K562 (cell line): ENCODE measurements around the gene RIPK4. TPM values are rescaled to one million over a fixed set of nuclear protein-coding genes. Genes with fewer than 3 reads are reported as not detected.

Experiments
- ATAC-seq: fragments of 200-7000 bp; cut with Tn5 transposase; 3 replicates; pipeline ENCODE4 v1.9.1; 2020; ENCODE audit warnings: moderate library complexity
- BruUV-seq: library from RNA; stranded (reverse); fragments of 400-500 nt; replicated peaks from 2 replicates; lab custom pipeline; 2021; lab: Mats Ljungman, UMichigan
- CTCF ChIA-PET: fragments of 300-600 bp; formaldehyde crosslinking; extraction: SDS; loops from one replicate; lab custom pipeline; 2021; ENCODE audit warnings: low intra/inter-chr PET ratio; lab: Yijun Ruan, JAX
- POLR2A ChIA-PET: fragments of 300-600, 350-650 bp; sonication (Branson Sonifier 250); formaldehyde crosslinking; extraction: SDS; loops from one replicate; lab custom pipeline; 2021; ENCODE audit warnings: antibody characterized with exemption, inconsistent platforms; lab: Yijun Ruan, JAX
- DNase-seq, 4 experiments: peaks; one replicate each; pipeline versions ENCODE4 v3.0.0 to v3.0.0-alpha.2; 2011 to 2018; ENCODE audit warnings: low spot score in 3 of 4, mixed read lengths in 3 of 4; ENCODE audit errors: extremely low read depth in 1 of 4
- FAIRE-seq: peaks from 2 replicates; lab custom pipeline; 2011; peaks lifted over from hg19 to GRCh38; lab: Jason Lieb, UNC
- H2AFZ ChIP-seq: 2 replicates; pipeline ENCODE4 v1.6.0; 2011; ENCODE audit warnings: low read depth, low read length, control low read depth, inconsistent platforms
- H3K27ac ChIP-seq: fragments of 200-600 bp; 3 replicates; pipeline ENCODE4 v1.8.0; 2011; ENCODE audit warnings: low read depth, mild to moderate bottlenecking, control low read depth, inconsistent platforms, low read length, moderate library complexity, mixed read lengths; ENCODE audit errors: extremely low read depth
- H3K27me3 ChIP-seq, 2 experiments: fragments of 300-600 bp in 1 of 2; 2 replicates in 1 of 2; 3 replicates in 1 of 2; pipeline versions ENCODE4 v1.6.0 to v1.8.0; 2011; ENCODE audit warnings: inconsistent platforms in 2 of 2, low read length in 2 of 2, mild to moderate bottlenecking in 1 of 2, mixed read lengths in 1 of 2, moderate library complexity in 1 of 2; ENCODE audit not compliant: control insufficient read depth in 2 of 2, insufficient read depth in 2 of 2
- H3K36me3 ChIP-seq: fragments of 300-600 bp; 3 replicates; pipeline ENCODE4 v1.8.0; 2011; ENCODE audit warnings: mild to moderate bottlenecking, low read length, inconsistent platforms; ENCODE audit not compliant: control insufficient read depth, insufficient read depth
- H3K4me1 ChIP-seq, 2 experiments: fragments of 200-600 bp in 1 of 2; replicated peaks in 1 of 2; 2 replicates in 1 of 2; 3 replicates in 1 of 2; pipeline versions ENCODE4 v1.5.1 to v1.8.0; 2011; ENCODE audit warnings: inconsistent platforms in 2 of 2, low read length in 2 of 2, mild to moderate bottlenecking in 1 of 2, mixed read lengths in 1 of 2, moderate library complexity in 1 of 2; ENCODE audit not compliant: control insufficient read depth in 2 of 2, insufficient read depth in 2 of 2
- H3K4me2 ChIP-seq: 2 replicates; pipeline ENCODE4 v1.6.1; 2011; ENCODE audit warnings: low read length, control low read depth, inconsistent platforms, mixed read lengths; ENCODE audit not compliant: insufficient read depth
- H3K4me3 ChIP-seq: fragments of 200-600 bp; sonication (generic), shearing (Covaris generic); 2 replicates; pipeline ENCODE4 v1.5.1; 2016; ENCODE audit warnings: control low read depth, inconsistent platforms
- H3K79me2 ChIP-seq: fragments of 200-600 bp; 3 replicates; pipeline ENCODE4 v1.8.0; 2011; ENCODE audit warnings: low read length, inconsistent platforms; ENCODE audit not compliant: control insufficient read depth, insufficient read depth
- H3K9ac ChIP-seq, 2 experiments: 2 replicates each; pipeline versions ENCODE4 v1.6.0 to v1.6.1; 2011; ENCODE audit warnings: low read depth in 2 of 2, low read length in 2 of 2, control low read depth in 1 of 2, inconsistent platforms in 1 of 2, mild to moderate bottlenecking in 1 of 2, mixed read lengths in 1 of 2; ENCODE audit not compliant: insufficient read depth in 1 of 2
- H3K9me1 ChIP-seq: one replicate; pipeline ENCODE4 v1.6.0; 2011; ENCODE audit warnings: inconsistent platforms, mild to moderate bottlenecking, low read length, moderate library complexity; ENCODE audit not compliant: control insufficient read depth, insufficient read depth
- H3K9me3 ChIP-seq: replicated peaks from 2 replicates; pipeline ENCODE4 v1.5.1; 2011; ENCODE audit warnings: low read depth, low read length, inconsistent platforms; ENCODE audit not compliant: control insufficient read depth, insufficient read depth
- H4K20me1 ChIP-seq: replicated peaks from 2 replicates; pipeline ENCODE4 v1.6.1; 2011; ENCODE audit warnings: low read length, inconsistent platforms, mixed read lengths; ENCODE audit not compliant: control insufficient read depth, insufficient read depth
- E2F8 ChIP-seq: fragments of 450-650 bp; IDR thresholded peaks from 2 replicates; pipeline ENCODE4 v1.7.1; 2018; ENCODE audit warnings: mild to moderate bottlenecking, low read depth; ENCODE audit not compliant: partially characterized antibody
- MBD2 ChIP-seq: sonication (generic); IDR thresholded peaks from 2 replicates; pipeline ENCODE4 v1.6.1; 2016; ENCODE audit warnings: low read depth, borderline replicate concordance
- ZNF316 ChIP-seq: fragments of 450-650 bp; IDR thresholded peaks from 2 replicates; pipeline ENCODE4 v1.6.1; 2016
- WGBS: fragments of 100-300 bp; shearing (Covaris generic); methylation state at CpG from one replicate; pipeline ENCODE4 v1.1.6; 2016; ENCODE audit warnings: low coverage, mixed read lengths; ENCODE audit not compliant: insufficient coverage; ENCODE audit errors: missing lambda C conversion rate; 5-methylcytosine and 5-hydroxymethylcytosine counted together
- in situ Hi-C: fragments of 300-500 bp; cut with MboI; formaldehyde crosslinking; loops from 4 replicates; pipeline ENCODE4 v1.15.0; 2018; ENCODE audit warnings: inconsistent platforms, mixed read lengths
- intact Hi-C: fragments of 100-400 bp; cut with micrococcal nuclease; formaldehyde crosslinking; loops from 2 replicates; pipeline ENCODE4 v1.14.2; 2022
- polyA plus RNA-seq, 8 experiments: library from polyadenylated mRNA; depleted of rRNA in 4 of 8; stranded (reverse) in 5 of 8; unstranded in 3 of 8; fragments of >200 nt; fragmentation: Nextera tagmentation in 2 of 8; fragmentation: Illumina TruSeq in 1 of 8; extraction: Ambion mirVana in 2 of 8; extraction: Trizol in 1 of 8; gene quantifications; 2 replicates each; pipeline versions ENCODE4 v1.2.1 to v1.2.3, GENCODE V29; 2011 to 2014; ENCODE audit warnings: inconsistent platforms in 1 of 8, missing spikeins in 1 of 8
- total RNA-seq, 7 experiments: library from RNA; depleted of rRNA in 6 of 7; stranded (reverse); fragments of >200 nt in 6 of 7; fragmentation: Illumina TruSeq in 2 of 7; extraction: Trizol in 2 of 7; gene quantifications; 2 replicates each; pipeline versions ENCODE4 v1.2.1 to v1.2.3, GENCODE V29; 2011 to 2021; ENCODE audit warnings: low replicate concordance in 1 of 7
- TF ChIP-seq, protein P1 (sequence below), 2 experiments: IDR thresholded peaks; 2 replicates each; pipeline ENCODE4 v1.6.1; 2011; ENCODE audit warnings: borderline replicate concordance in 1 of 2, control low read depth in 1 of 2, low read depth in 1 of 2, low read length in 1 of 2, mild to moderate bottlenecking in 1 of 2, mixed read lengths in 1 of 2, moderate library complexity in 1 of 2; ENCODE audit not compliant: insufficient read depth in 1 of 2, insufficient read length in 1 of 2, poor library complexity in 1 of 2, severe bottlenecking in 1 of 2; ENCODE audit errors: extremely low read depth in 1 of 2

The RIPK4 gene
- total and polyA plus RNA-seq, 9 of the 15 experiments (the other 6 are each of a cell fraction or from before 2014, with no cell fraction given), result not detected

- no peak overlapping the region for H3K4me3 ChIP-seq
- H3K9ac ChIP-seq, result no peak overlapping the region
- no peaks in the 10 kb centered on the region for H3K9me1 ChIP-seq
- no peak overlapping the region for H2AFZ ChIP-seq
- intact Hi-C loops (no loop called here), in situ Hi-C loops (no loop called here)
- H3K27ac ChIP-seq, result no peak overlapping the region
- DNase-seq (no peak), FAIRE-seq (no peak), ATAC-seq (no peak)
- H3K27me3 ChIP-seq, result peaks cover 15 to 17% of the 10 kb centered on the region in 2 experiments; a peak in 3 of 5 replicates
- WGBS, result 0% methylated on average over 3 of the region's 3 CpGs
- no peaks in the 10 kb centered on the region for H3K79me2 ChIP-seq
- H3K36me3 ChIP-seq, result peaks cover 9% of the 10 kb centered on the region; the same call in 1 of the 3 replicates
- H3K9me3 ChIP-seq, result peaks cover 8% of the 10 kb centered on the region
- TF ChIP-seq MBD2 (no peak), E2F8 (no peak), ZNF316 (peak; percentile 20; the same call in 1 of the 2 replicates)
- TF ChIP-seq, protein P1, sequence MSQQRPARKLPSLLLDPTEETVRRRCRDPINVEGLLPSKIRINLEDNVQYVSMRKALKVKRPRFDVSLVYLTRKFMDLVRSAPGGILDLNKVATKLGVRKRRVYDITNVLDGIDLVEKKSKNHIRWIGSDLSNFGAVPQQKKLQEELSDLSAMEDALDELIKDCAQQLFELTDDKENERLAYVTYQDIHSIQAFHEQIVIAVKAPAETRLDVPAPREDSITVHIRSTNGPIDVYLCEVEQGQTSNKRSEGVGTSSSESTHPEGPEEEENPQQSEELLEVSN (IDR thresholded peaks at IDR 0.05; ENCODE audit: borderline replicate concordance in 1 of 2, extremely low read depth in 1 of 2, insufficient read depth in 1 of 2, insufficient read length in 1 of 2, low read depth in 1 of 2, low read length in 1 of 2, poor library complexity in 1 of 2, severe bottlenecking in 1 of 2), result no peak
- BruUV-seq, result no TSS peak
- ChIA-PET POLR2A (no interaction called here), CTCF (no interaction called here)
- no peaks in the 10 kb centered on the region; the same call in 1 of the 2 replicates for H4K20me1 ChIP-seq
- H3K4me1 ChIP-seq, result no peaks in the 10 kb centered on the region
- H3K4me2 ChIP-seq, result no peak overlapping the region
Observed at GRCh38 chr21:41795726-41796125, 28.9 kb upstream of the RIPK4 start.
